ENCODE data around the gene TTYH3. TPM values are rescaled to one million over a fixed set of nuclear protein-coding genes. Genes with fewer than 3 reads are reported as not detected.

The TTYH3 gene
- total and polyA plus RNA-seq, 2 of the 13 experiments (the other 11 are each of a cell fraction or from before 2014, with no cell fraction given) = 26.3 to 50.0 TPM

- TF ChIP-seq ZBTB40 (IDR thresholded peaks at IDR 0.05) (no peak), ZBTB40 (CRISPR knock-in tag; IDR thresholded peaks at IDR 0.05) (peak; percentile 16; the same call in 1 of the 2 replicates)
These were observed 9.1 kb downstream of the TTYH3 start (continued) for GRCh38 chr7:2640846-2641316.

All from HepG2 (cell line).